HepG2 (cell line): ENCODE measurements around the gene DPY30. TPM values are rescaled to one million over a fixed set of nuclear protein-coding genes. Genes with fewer than 3 reads are reported as not detected.

Experiments used
- ATF3 ChIP-seq: sonication (generic); formaldehyde crosslinking; IDR thresholded peaks from 2 replicates; pipeline ENCODE4 v1.4.0; 2020; ENCODE audit warnings: missing genetic modification reagents
- DNMT1 ChIP-seq: sonication (generic); formaldehyde crosslinking; IDR thresholded peaks from 2 replicates; pipeline ENCODE4 v1.5.1; 2020; ENCODE audit warnings: mild to moderate bottlenecking, missing genetic modification reagents
- DNMT3B ChIP-seq: conservative IDR thresholded peaks from 2 replicates; pipeline ENCODE4 v1.6.1; 2016; ENCODE audit warnings: missing biosample characterization, control low read depth
- GLI4 ChIP-seq: sonication (generic); formaldehyde crosslinking; IDR thresholded peaks from 2 replicates; pipeline ENCODE4 v1.5.1; 2020; ENCODE audit warnings: missing genetic modification reagents, mild to moderate bottlenecking, moderate library complexity, borderline replicate concordance
- HHEX ChIP-seq: IDR thresholded peaks from 2 replicates; pipeline ENCODE4 v1.6.1; 2016; ENCODE audit warnings: control low read depth
- HOXA5 ChIP-seq: sonication (generic); formaldehyde crosslinking; IDR thresholded peaks from 2 replicates; pipeline ENCODE4 v1.4.0; 2020; ENCODE audit warnings: missing genetic modification reagents
- JUND ChIP-seq: sonication (generic); formaldehyde crosslinking; IDR thresholded peaks from 2 replicates; pipeline ENCODE4 v1.8.0; 2022; ENCODE audit warnings: mild to moderate bottlenecking, missing genetic modification reagents
- MTA1 ChIP-seq: sonication (generic); formaldehyde crosslinking; IDR thresholded peaks from 2 replicates; pipeline ENCODE4 v1.4.0; 2020; ENCODE audit warnings: missing genetic modification reagents, mild to moderate bottlenecking, borderline replicate concordance
- MXI1 ChIP-seq: IDR thresholded peaks from 3 replicates; pipeline ENCODE4 v1.6.1; 2012; ENCODE audit warnings: low read depth, low read length, inconsistent platforms, borderline replicate concordance
- NFKB2 ChIP-seq: sonication (generic); formaldehyde crosslinking; IDR thresholded peaks from 2 replicates; pipeline ENCODE4 v1.4.0; 2020; ENCODE audit warnings: missing genetic modification reagents, borderline replicate concordance
- PATZ1 ChIP-seq: sonication (generic); formaldehyde crosslinking; IDR thresholded peaks from 2 replicates; pipeline ENCODE4 v1.4.0; 2020; ENCODE audit warnings: missing genetic modification reagents
- POGZ ChIP-seq: sonication (generic); formaldehyde crosslinking; IDR thresholded peaks from 2 replicates; pipeline ENCODE4 v1.4.0; 2020; ENCODE audit warnings: mild to moderate bottlenecking, missing genetic modification reagents
- SP5 ChIP-seq: IDR thresholded peaks from 2 replicates; pipeline ENCODE4 v1.6.1; 2016; ENCODE audit warnings: low read depth, borderline replicate concordance
- THYN1 ChIP-seq: sonication (generic); formaldehyde crosslinking; IDR thresholded peaks from 2 replicates; pipeline ENCODE4 v1.8.1; 2023; ENCODE audit warnings: low read depth, mild to moderate bottlenecking, moderate library complexity, missing genetic modification reagents, borderline replicate concordance
- TRIM24 ChIP-seq: sonication (generic); formaldehyde crosslinking; IDR thresholded peaks from 2 replicates; pipeline ENCODE4 v1.8.0; 2022; ENCODE audit warnings: mild to moderate bottlenecking, missing genetic modification reagents
- USF2 ChIP-seq, 2 experiments: sonication (generic) in 1 of 2; formaldehyde crosslinking in 1 of 2; IDR thresholded peaks; 2 replicates each; pipeline versions ENCODE4 v1.5.1 to v1.6.1; 2011 to 2020; ENCODE audit warnings: borderline replicate concordance in 1 of 2, low read depth in 1 of 2, low read length in 1 of 2, mild to moderate bottlenecking in 1 of 2, missing genetic modification reagents in 1 of 2, moderate library complexity in 1 of 2
- ZFX ChIP-seq: sonication (generic); formaldehyde crosslinking; IDR thresholded peaks from 2 replicates; pipeline ENCODE4 v1.4.0; 2020; ENCODE audit warnings: mild to moderate bottlenecking, low read depth, missing genetic modification reagents, moderate library complexity
- ZNF12 ChIP-seq: sonication (generic); formaldehyde crosslinking; IDR thresholded peaks from 2 replicates; pipeline ENCODE4 v1.5.0; 2020; ENCODE audit warnings: missing genetic modification reagents
- ZNF30 ChIP-seq: sonication (generic); formaldehyde crosslinking; IDR thresholded peaks from 2 replicates; pipeline ENCODE4 v1.5.0; 2020; ENCODE audit warnings: mild to moderate bottlenecking, missing genetic modification reagents
- ZNF446 ChIP-seq: sonication (generic); formaldehyde crosslinking; IDR thresholded peaks from 2 replicates; pipeline ENCODE4 v1.5.0; 2020; ENCODE audit warnings: mild to moderate bottlenecking, missing genetic modification reagents
- ZNF512 ChIP-seq: sonication (generic); formaldehyde crosslinking; IDR thresholded peaks from 2 replicates; pipeline ENCODE4 v1.4.0; 2020; ENCODE audit warnings: mild to moderate bottlenecking, missing genetic modification reagents
- ZNF703 ChIP-seq: sonication (generic); formaldehyde crosslinking; IDR thresholded peaks from 2 replicates; pipeline ENCODE4 v1.5.1; 2020; ENCODE audit warnings: missing genetic modification reagents, mild to moderate bottlenecking, moderate library complexity, borderline replicate concordance
- ZSCAN22 ChIP-seq: sonication (generic); formaldehyde crosslinking; IDR thresholded peaks from 2 replicates; pipeline ENCODE4 v1.4.0; 2020; ENCODE audit warnings: mild to moderate bottlenecking, missing genetic modification reagents
- polyA plus RNA-seq, 8 experiments: library from polyadenylated mRNA; depleted of rRNA in 3 of 8; stranded (reverse) in 7 of 8; unstranded in 1 of 8; fragments of >200 nt; fragmentation: Illumina TruSeq in 4 of 8; extraction: Trizol in 4 of 8; gene quantifications; 2 replicates each; pipeline versions ENCODE4 v1.2.1 to v1.2.3, GENCODE V29; 2011 to 2016; ENCODE audit warnings: low read depth in 4 of 8, missing spikeins in 1 of 8, mixed read lengths in 1 of 8; ENCODE audit not compliant: insufficient read depth in 1 of 8
- total RNA-seq, 5 experiments: library from RNA; depleted of rRNA; stranded (reverse); fragments of >200 nt; fragmentation: Illumina TruSeq; extraction: Trizol; gene quantifications; 2 replicates each; pipeline ENCODE4 v1.2.3, GENCODE V29; 2016; ENCODE audit warnings: low read depth in 1 of 5

DPY30 gene
- total and polyA plus RNA-seq, 2 of the 13 experiments (the other 11 are each of a cell fraction or from before 2014, with no cell fraction given), result 98.1 to 118 TPM

GRCh38 chr2:32039447-32040219 lies at the start of gene DPY30 (continued):
- TF ChIP-seq ATF3 (peak; percentile 43; the same call in 1 of the 2 replicates), TRIM24 (CRISPR knock-in tag) (no peak), POGZ (peak; percentile 80), ZNF703 (CRISPR knock-in tag) (no peak), ZSCAN22 (CRISPR knock-in tag) (no peak), HHEX (CRISPR knock-in tag) (no peak; the same call in 1 of the 2 replicates), DNMT3B (CRISPR knock-in tag) (0 out of 2 replicates have a peak, but pooled peaks have one; percentile 58), THYN1 (CRISPR knock-in tag) (no peak), GLI4 (CRISPR knock-in tag) (peak; percentile 70), ZFX (peak; percentile 73), SP5 (CRISPR knock-in tag) (peak; percentile 18; the same call in 1 of the 2 replicates), MXI1 (peak; percentile 76; the same call in 1 of the 3 replicates), ZNF12 (CRISPR knock-in tag) (no peak), NFKB2 (CRISPR knock-in tag) (peak; percentile 93; the same call in 1 of the 2 replicates), USF2 (IDR thresholded peaks at IDR 0.05; ENCODE audit: low read depth, low read length) (no peak), USF2 (CRISPR knock-in tag; IDR thresholded peaks at IDR 0.05; ENCODE audit: borderline replicate concordance) (no peak), HOXA5 (CRISPR knock-in tag) (peak; percentile 76; the same call in 1 of the 2 replicates), ZNF446 (CRISPR knock-in tag) (no peak; the same call in 1 of the 2 replicates), JUND (peak; percentile 51; the same call in 1 of the 2 replicates), MTA1 (CRISPR knock-in tag) (0 out of 2 replicates have a peak, but pooled peaks have one; percentile 51), PATZ1 (CRISPR knock-in tag) (peak; percentile 23; the same call in 1 of the 2 replicates), ZNF30 (no peak), DNMT1 (CRISPR knock-in tag) (0 out of 2 replicates have a peak, but pooled peaks have one; percentile 89), ZNF512 (CRISPR knock-in tag) (no peak)
